Osteoblast (primary cell): ENCODE results near the gene C2CD3. TPM values are rescaled to one million over a fixed set of nuclear protein-coding genes. Genes with fewer than 3 reads are reported as not detected.

Experiments used
- DNase-seq: peaks from one replicate; pipeline ENCODE4 v3.0.0; 2011; ENCODE audit warnings: low spot score, mixed read lengths; ENCODE audit not compliant: insufficient read length; ENCODE audit errors: missing footprints
- H2AFZ ChIP-seq: 2 replicates; pipeline ENCODE4 v1.6.0; 2011; ENCODE audit warnings: mild to moderate bottlenecking, low read length
- H3K27ac ChIP-seq: 2 replicates; pipeline ENCODE4 v1.5.1; 2011; ENCODE audit warnings: mild to moderate bottlenecking, low read depth, low read length, moderate library complexity
- H3K27me3 ChIP-seq: 2 replicates; pipeline ENCODE4 v1.6.0; 2012; ENCODE audit warnings: mild to moderate bottlenecking, control low read depth, inconsistent platforms, low read length, moderate library complexity; ENCODE audit not compliant: insufficient read depth
- H3K36me3 ChIP-seq: 2 replicates; pipeline ENCODE4 v1.5.1; 2011; ENCODE audit warnings: mild to moderate bottlenecking, low read length, control low read depth, moderate library complexity; ENCODE audit not compliant: insufficient read depth
- H3K4me1 ChIP-seq: 2 replicates; pipeline ENCODE4 v1.5.1; 2011; ENCODE audit warnings: mild to moderate bottlenecking, low read length, control low read depth, moderate library complexity; ENCODE audit not compliant: insufficient read depth
- H3K4me2 ChIP-seq: 2 replicates; pipeline ENCODE4 v1.6.0; 2011; ENCODE audit warnings: mild to moderate bottlenecking, low read length; ENCODE audit not compliant: insufficient read depth
- H3K4me3 ChIP-seq: fragments of 200-600 bp; sonication (generic); 3 replicates; pipeline ENCODE4 v1.5.1; 2012; ENCODE audit warnings: mild to moderate bottlenecking, low read length, inconsistent platforms; ENCODE audit not compliant: insufficient read depth
- H3K79me2 ChIP-seq: 2 replicates; pipeline ENCODE4 v1.6.0; 2012; ENCODE audit warnings: mild to moderate bottlenecking, low read length, control low read depth, inconsistent platforms; ENCODE audit not compliant: insufficient read depth
- H3K9me3 ChIP-seq: 2 replicates; pipeline ENCODE4 v1.5.1; 2011; ENCODE audit warnings: low read depth, low read length, control low read depth
- H4K20me1 ChIP-seq: 2 replicates; pipeline ENCODE4 v1.6.0; 2012; ENCODE audit warnings: mild to moderate bottlenecking, low read length, control low read depth; ENCODE audit not compliant: insufficient read depth
- CTCF ChIP-seq: IDR thresholded peaks from 2 replicates; pipeline ENCODE4 v1.5.1; 2011; ENCODE audit warnings: mild to moderate bottlenecking, low read depth, low read length, moderate library complexity; ENCODE audit errors: extremely low read depth
- total RNA-seq: library from RNA; depleted of rRNA; stranded (reverse); fragments of >200 nt; gene quantifications from 2 replicates; pipeline ENCODE4 v1.2.3, GENCODE V29; 2012

The C2CD3 gene
- total RNA-seq, 1 donor = 14.1 TPM

GRCh38 chr11:74024261-74025029, 146.4 kb downstream of the C2CD3 start:
- Histone ChIP-seq H3K4me2 (no peak overlapping the region), H3K9me3 (no peaks in the 10 kb centered on the region), H2AFZ (no peak overlapping the region), H3K4me1 (peaks cover 36% of the 10 kb centered on the region), H3K36me3 (no peaks in the 10 kb centered on the region), H3K27me3 (no peaks in the 10 kb centered on the region), H4K20me1 (no peaks in the 10 kb centered on the region), H3K27ac (peak overlapping the region; percentile 51), H3K79me2 (no peaks in the 10 kb centered on the region), H3K4me3 (no peak overlapping the region)
- no peak for DNase-seq
- no peak for TF ChIP-seq CTCF

GRCh38 chr11:74023276-74023675, 147.5 kb downstream of the C2CD3 start:
- no peaks in the 10 kb centered on the region for H3K36me3 ChIP-seq
- H3K4me3 ChIP-seq = no peak overlapping the region
- H2AFZ ChIP-seq = no peak overlapping the region
- no peak overlapping the region for H3K4me2 ChIP-seq
- TF ChIP-seq CTCF = no peak
- H3K9me3 ChIP-seq = no peaks in the 10 kb centered on the region
- no peak overlapping the region for H3K27ac ChIP-seq
- DNase-seq = no peak
- no peaks in the 10 kb centered on the region for H3K27me3 ChIP-seq
- no peaks in the 10 kb centered on the region for H4K20me1 ChIP-seq
- no peaks in the 10 kb centered on the region for H3K79me2 ChIP-seq
- peaks cover 47% of the 10 kb centered on the region for H3K4me1 ChIP-seq

- Histone ChIP-seq H4K20me1 (no peaks in the 10 kb centered on the region), H3K4me1 (peaks cover 52% of the 10 kb centered on the region), H3K79me2 (no peaks in the 10 kb centered on the region), H3K36me3 (no peaks in the 10 kb centered on the region), H3K9me3 (no peaks in the 10 kb centered on the region), H3K4me2 (no peak overlapping the region), H2AFZ (no peak overlapping the region), H3K27me3 (no peaks in the 10 kb centered on the region), H3K27ac (no peak overlapping the region), H3K4me3 (no peak overlapping the region)
- no peak for DNase-seq
- no peak for TF ChIP-seq CTCF
Measured at GRCh38 chr11:74022546-74022945, 148.3 kb downstream of the C2CD3 start.

GRCh38 chr11:74021998-74022397, 148.8 kb downstream of the C2CD3 start:
- no peak for DNase-seq
- H3K4me3 ChIP-seq = no peak overlapping the region
- H3K4me2 ChIP-seq = no peak overlapping the region
- no peaks in the 10 kb centered on the region for H4K20me1 ChIP-seq
- no peak for TF ChIP-seq CTCF
- H2AFZ ChIP-seq = no peak overlapping the region
- H3K27ac ChIP-seq = no peak overlapping the region
- no peaks in the 10 kb centered on the region for H3K9me3 ChIP-seq
- H3K27me3 ChIP-seq = no peaks in the 10 kb centered on the region
- H3K79me2 ChIP-seq = no peaks in the 10 kb centered on the region
- no peaks in the 10 kb centered on the region for H3K36me3 ChIP-seq
- peaks cover 50% of the 10 kb centered on the region for H3K4me1 ChIP-seq
